Measurements from ENCODE around the gene PLEKHG5. TPM values are rescaled to one million over a fixed set of nuclear protein-coding genes. Genes with fewer than 3 reads are reported as not detected.
"Not testable (repeated sequence)": the region's sequence is repeated elsewhere in the genome, so short reads cannot be mapped to it uniquely, and the experiment has no call there.

Gene PLEKHG5
- total and polyA plus RNA-seq, 4 donors: 0.28 to 1.9 (median 1.1) TPM

DNA sequence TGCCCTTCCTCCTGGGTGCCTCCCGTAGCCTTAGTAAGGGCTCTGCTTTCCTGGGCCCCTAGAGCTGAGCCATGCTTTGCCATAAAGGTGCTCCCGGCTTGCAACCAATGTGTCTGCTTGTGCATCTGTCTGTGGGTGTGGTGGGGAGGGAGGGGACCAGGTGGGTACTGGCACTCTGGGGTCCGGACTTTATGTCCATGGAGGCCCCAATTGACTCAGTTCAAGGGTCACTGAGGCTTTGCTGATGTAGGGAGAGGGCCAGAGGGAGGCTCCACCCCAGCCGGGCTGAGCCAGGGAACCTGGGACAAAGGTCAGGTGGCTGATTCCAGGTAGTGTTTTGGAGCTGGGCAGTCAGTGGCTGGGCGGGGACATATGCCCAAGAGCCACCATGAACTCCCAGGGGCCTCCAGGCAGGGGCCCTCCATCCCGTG, 40.5 kb downstream of the PLEKHG5 start:
- Histone ChIP-seq H3K36me3 (ENCODE audit: control insufficient read depth in 4 of 4, insufficient read depth in 3 of 4, low read depth in 1 of 4, low read length in 3 of 4) (peaks cover 0 to 3% (median under 1%) of the 10 kb centered on the region in 4 donors), H3K27me3 (ENCODE audit: control insufficient read depth in 4 of 4, insufficient read depth in 4 of 4, low read length in 3 of 4) (no peaks in the 10 kb centered on the region), H3K9me3 (ENCODE audit: control insufficient read depth in 4 of 4, low read length in 3 of 4) (no peaks in the 10 kb centered on the region), H3K9ac (ENCODE audit: low read depth in 1 of 2, low read length in 2 of 2) (no peak overlapping the region), H3K27ac (ENCODE audit: low read depth in 1 of 2, low read length in 2 of 2) (peak overlapping the region; percentile 53 to 70), H3K4me1 (ENCODE audit: control insufficient read depth in 4 of 4, insufficient read depth in 4 of 4, low read length in 3 of 4) (peaks cover 30 to 60% (median 39%) of the 10 kb centered on the region in 4 donors), H3K4me3 (ENCODE audit: low read depth in 1 of 3, low read length in 3 of 3) (peak overlapping the region; percentile 7 to 44 (median 40))
- DNase-seq (ENCODE audit: low spot score): peak; percentile 66
- peak; percentile 80 for TF ChIP-seq HNF4G (IDR thresholded peaks at IDR 0.05)
- TF ChIP-seq FOXA1 (IDR thresholded peaks at IDR 0.05): no peak
- TF ChIP-seq, protein P1, sequence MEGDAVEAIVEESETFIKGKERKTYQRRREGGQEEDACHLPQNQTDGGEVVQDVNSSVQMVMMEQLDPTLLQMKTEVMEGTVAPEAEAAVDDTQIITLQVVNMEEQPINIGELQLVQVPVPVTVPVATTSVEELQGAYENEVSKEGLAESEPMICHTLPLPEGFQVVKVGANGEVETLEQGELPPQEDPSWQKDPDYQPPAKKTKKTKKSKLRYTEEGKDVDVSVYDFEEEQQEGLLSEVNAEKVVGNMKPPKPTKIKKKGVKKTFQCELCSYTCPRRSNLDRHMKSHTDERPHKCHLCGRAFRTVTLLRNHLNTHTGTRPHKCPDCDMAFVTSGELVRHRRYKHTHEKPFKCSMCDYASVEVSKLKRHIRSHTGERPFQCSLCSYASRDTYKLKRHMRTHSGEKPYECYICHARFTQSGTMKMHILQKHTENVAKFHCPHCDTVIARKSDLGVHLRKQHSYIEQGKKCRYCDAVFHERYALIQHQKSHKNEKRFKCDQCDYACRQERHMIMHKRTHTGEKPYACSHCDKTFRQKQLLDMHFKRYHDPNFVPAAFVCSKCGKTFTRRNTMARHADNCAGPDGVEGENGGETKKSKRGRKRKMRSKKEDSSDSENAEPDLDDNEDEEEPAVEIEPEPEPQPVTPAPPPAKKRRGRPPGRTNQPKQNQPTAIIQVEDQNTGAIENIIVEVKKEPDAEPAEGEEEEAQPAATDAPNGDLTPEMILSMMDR (IDR thresholded peaks at IDR 0.05; ENCODE audit: low read depth, low read length, missing input control): no peak
- peak; percentile 26 for TF ChIP-seq NR2F2 (IDR thresholded peaks at IDR 0.05)
- peak; percentile 89 to 91 for TF ChIP-seq RXRA (IDR thresholded peaks at IDR 0.05)
- TF ChIP-seq, protein P2, sequence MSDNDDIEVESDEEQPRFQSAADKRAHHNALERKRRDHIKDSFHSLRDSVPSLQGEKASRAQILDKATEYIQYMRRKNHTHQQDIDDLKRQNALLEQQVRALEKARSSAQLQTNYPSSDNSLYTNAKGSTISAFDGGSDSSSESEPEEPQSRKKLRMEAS (IDR thresholded peaks at IDR 0.05): peak; percentile 78
- no peak for TF ChIP-seq EGR1 (IDR thresholded peaks at IDR 0.05; ENCODE audit: low read depth in 2 of 2)
- TF ChIP-seq JUND (IDR thresholded peaks at IDR 0.05): peak in 1 of 2 donors; percentile 30
- TF ChIP-seq GABPA (IDR thresholded peaks at IDR 0.05 in 1 of 2, conservative IDR thresholded peaks at IDR 0.05 in 1 of 2): no peak
- TF ChIP-seq, protein P3, sequence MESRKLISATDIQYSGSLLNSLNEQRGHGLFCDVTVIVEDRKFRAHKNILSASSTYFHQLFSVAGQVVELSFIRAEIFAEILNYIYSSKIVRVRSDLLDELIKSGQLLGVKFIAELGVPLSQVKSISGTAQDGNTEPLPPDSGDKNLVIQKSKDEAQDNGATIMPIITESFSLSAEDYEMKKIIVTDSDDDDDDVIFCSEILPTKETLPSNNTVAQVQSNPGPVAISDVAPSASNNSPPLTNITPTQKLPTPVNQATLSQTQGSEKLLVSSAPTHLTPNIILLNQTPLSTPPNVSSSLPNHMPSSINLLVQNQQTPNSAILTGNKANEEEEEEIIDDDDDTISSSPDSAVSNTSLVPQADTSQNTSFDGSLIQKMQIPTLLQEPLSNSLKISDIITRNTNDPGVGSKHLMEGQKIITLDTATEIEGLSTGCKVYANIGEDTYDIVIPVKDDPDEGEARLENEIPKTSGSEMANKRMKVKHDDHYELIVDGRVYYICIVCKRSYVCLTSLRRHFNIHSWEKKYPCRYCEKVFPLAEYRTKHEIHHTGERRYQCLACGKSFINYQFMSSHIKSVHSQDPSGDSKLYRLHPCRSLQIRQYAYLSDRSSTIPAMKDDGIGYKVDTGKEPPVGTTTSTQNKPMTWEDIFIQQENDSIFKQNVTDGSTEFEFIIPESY (IDR thresholded peaks at IDR 0.05): peak; percentile 36
- TF ChIP-seq TAF1 (conservative IDR thresholded peaks at IDR 0.05): no peak
- TF ChIP-seq, protein P4, sequence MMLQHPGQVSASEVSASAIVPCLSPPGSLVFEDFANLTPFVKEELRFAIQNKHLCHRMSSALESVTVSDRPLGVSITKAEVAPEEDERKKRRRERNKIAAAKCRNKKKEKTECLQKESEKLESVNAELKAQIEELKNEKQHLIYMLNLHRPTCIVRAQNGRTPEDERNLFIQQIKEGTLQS (IDR thresholded peaks at IDR 0.05): no peak
- TF ChIP-seq, protein P5, sequence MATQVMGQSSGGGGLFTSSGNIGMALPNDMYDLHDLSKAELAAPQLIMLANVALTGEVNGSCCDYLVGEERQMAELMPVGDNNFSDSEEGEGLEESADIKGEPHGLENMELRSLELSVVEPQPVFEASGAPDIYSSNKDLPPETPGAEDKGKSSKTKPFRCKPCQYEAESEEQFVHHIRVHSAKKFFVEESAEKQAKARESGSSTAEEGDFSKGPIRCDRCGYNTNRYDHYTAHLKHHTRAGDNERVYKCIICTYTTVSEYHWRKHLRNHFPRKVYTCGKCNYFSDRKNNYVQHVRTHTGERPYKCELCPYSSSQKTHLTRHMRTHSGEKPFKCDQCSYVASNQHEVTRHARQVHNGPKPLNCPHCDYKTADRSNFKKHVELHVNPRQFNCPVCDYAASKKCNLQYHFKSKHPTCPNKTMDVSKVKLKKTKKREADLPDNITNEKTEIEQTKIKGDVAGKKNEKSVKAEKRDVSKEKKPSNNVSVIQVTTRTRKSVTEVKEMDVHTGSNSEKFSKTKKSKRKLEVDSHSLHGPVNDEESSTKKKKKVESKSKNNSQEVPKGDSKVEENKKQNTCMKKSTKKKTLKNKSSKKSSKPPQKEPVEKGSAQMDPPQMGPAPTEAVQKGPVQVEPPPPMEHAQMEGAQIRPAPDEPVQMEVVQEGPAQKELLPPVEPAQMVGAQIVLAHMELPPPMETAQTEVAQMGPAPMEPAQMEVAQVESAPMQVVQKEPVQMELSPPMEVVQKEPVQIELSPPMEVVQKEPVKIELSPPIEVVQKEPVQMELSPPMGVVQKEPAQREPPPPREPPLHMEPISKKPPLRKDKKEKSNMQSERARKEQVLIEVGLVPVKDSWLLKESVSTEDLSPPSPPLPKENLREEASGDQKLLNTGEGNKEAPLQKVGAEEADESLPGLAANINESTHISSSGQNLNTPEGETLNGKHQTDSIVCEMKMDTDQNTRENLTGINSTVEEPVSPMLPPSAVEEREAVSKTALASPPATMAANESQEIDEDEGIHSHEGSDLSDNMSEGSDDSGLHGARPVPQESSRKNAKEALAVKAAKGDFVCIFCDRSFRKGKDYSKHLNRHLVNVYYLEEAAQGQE (IDR thresholded peaks at IDR 0.05): peak; percentile 57
- peak; percentile 73 for TF ChIP-seq YY1 (IDR thresholded peaks at IDR 0.05)
- TF ChIP-seq SP1 (IDR thresholded peaks at IDR 0.05): peak; percentile 96
- peak; percentile 94 to 97 for TF ChIP-seq HNF4A (conservative IDR thresholded peaks at IDR 0.05)
- TF ChIP-seq FOXA2 (IDR thresholded peaks at IDR 0.05): no peak
- TF ChIP-seq RAD21 (IDR thresholded peaks at IDR 0.05): no peak
- 22% methylated on average over 6 of the region's 6 CpGs for WGBS

DNA sequence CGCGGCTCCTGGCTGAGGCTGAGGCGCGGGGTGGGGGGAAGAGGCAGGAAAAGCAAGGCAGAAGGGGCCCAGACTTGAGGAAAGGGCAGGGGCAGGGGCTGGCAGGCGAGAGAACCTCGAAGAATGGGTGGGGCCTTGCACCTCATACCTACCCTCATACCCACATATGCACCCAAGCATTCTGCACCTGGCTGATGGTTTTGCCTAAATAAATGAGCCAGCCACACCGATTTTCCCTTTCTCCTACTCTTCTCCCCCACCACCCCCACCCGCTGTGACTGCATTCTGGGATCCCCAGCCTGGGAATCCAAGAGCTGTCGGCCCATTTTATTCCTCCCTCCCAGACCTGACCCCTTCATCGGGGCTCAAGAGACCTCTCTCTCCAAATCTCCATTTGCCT, 41.0 kb downstream of the PLEKHG5 start:
- H3K27ac ChIP-seq (ENCODE audit: low read depth in 1 of 2, low read length in 2 of 2): peak overlapping the region; percentile 53 to 70
- H3K4me3 ChIP-seq (ENCODE audit: low read depth in 1 of 3, low read length in 3 of 3): peak overlapping the region in 1 of 3 donors; percentile 40
- not testable (repeated sequence) for H3K9me3 ChIP-seq (ENCODE audit: control insufficient read depth in 4 of 4, low read length in 3 of 4); H3K36me3 ChIP-seq (ENCODE audit: control insufficient read depth in 4 of 4, insufficient read depth in 3 of 4, low read depth in 1 of 4, low read length in 3 of 4); H3K27me3 ChIP-seq (ENCODE audit: control insufficient read depth in 4 of 4, insufficient read depth in 4 of 4, low read length in 3 of 4); H3K9ac ChIP-seq (ENCODE audit: low read depth in 1 of 2, low read length in 2 of 2); DNase-seq (ENCODE audit: low spot score)
- WGBS: 17% methylated on average over 10 of the region's 10 CpGs
- H3K4me1 ChIP-seq (ENCODE audit: control insufficient read depth in 4 of 4, insufficient read depth in 4 of 4, low read length in 3 of 4): peaks cover 33 to 64% (median 40%) of the 10 kb centered on the region in 4 donors
